CD14-positive monocyte (primary cell): Measurements from ENCODE around the gene SAAL1. TPM values are rescaled to one million over a fixed set of nuclear protein-coding genes. Genes with fewer than 3 reads are reported as not detected.

Experiments
- DNase-seq, 3 donors: peaks; one replicate each; pipeline ENCODE4 v3.0.0-alpha.2; 2011 to 2022
- H2AFZ ChIP-seq: 2 replicates; pipeline ENCODE4 v1.6.0; 2012; ENCODE audit warnings: mild to moderate bottlenecking, low read depth, low read length, inconsistent platforms; ENCODE audit not compliant: insufficient read depth, poor library complexity, severe bottlenecking
- H3K27ac ChIP-seq, 2 donors: 1 replicate in 1 of 2; 2 replicates in 1 of 2; pipeline ENCODE4 v1.5.1; 2012 to 2013; ENCODE audit warnings: low read length in 2 of 2, control low read depth in 1 of 2, inconsistent platforms in 1 of 2, low read depth in 1 of 2, mild to moderate bottlenecking in 1 of 2
- H3K27me3 ChIP-seq, 2 donors: one replicate each; pipeline versions ENCODE4 v1.6.0 to v1.6.1; 2011 to 2013; ENCODE audit warnings: low read length in 2 of 2; ENCODE audit not compliant: control insufficient read depth in 2 of 2, insufficient read depth in 2 of 2
- H3K36me3 ChIP-seq, 2 donors: replicated peaks in 1 of 2; 1 replicate in 1 of 2; 2 replicates in 1 of 2; pipeline versions ENCODE4 v1.5.1 to v1.6.1; 2012 to 2013; ENCODE audit warnings: low read length in 2 of 2, control low read depth in 1 of 2, inconsistent platforms in 1 of 2, mild to moderate bottlenecking in 1 of 2; ENCODE audit not compliant: insufficient read depth in 2 of 2, control insufficient read depth in 1 of 2
- H3K4me1 ChIP-seq, 2 donors: 1 replicate in 1 of 2; 2 replicates in 1 of 2; pipeline versions ENCODE4 v1.5.1 to v1.6.1; 2012 to 2013; ENCODE audit warnings: low read length in 2 of 2, control low read depth in 1 of 2, inconsistent platforms in 1 of 2, mild to moderate bottlenecking in 1 of 2, moderate library complexity in 1 of 2; ENCODE audit not compliant: insufficient read depth in 2 of 2, control insufficient read depth in 1 of 2
- H3K4me2 ChIP-seq: replicated peaks from 2 replicates; pipeline ENCODE3; 2012; ENCODE audit warnings: low read length, moderate library complexity, mild to moderate bottlenecking; ENCODE audit not compliant: poor library complexity, severe bottlenecking; ENCODE audit errors: extremely low read depth
- H3K4me3 ChIP-seq, 3 experiments: fragments of 200-600 bp in 1 of 3; sonication (generic) in 1 of 3; replicated peaks in 1 of 3; 1 replicate in 2 of 3; 2 replicates in 1 of 3; pipeline ENCODE4 v1.5.1; 2011 to 2013; ENCODE audit warnings: low read length in 3 of 3, mild to moderate bottlenecking in 3 of 3, control low read depth in 2 of 3, low read depth in 2 of 3, inconsistent platforms in 1 of 3, moderate library complexity in 1 of 3
- H3K79me2 ChIP-seq: 2 replicates; pipeline ENCODE4 v1.6.0; 2012; ENCODE audit warnings: mild to moderate bottlenecking, control low read depth, inconsistent platforms, low read length, moderate library complexity; ENCODE audit not compliant: insufficient read depth
- H3K9ac ChIP-seq: 2 replicates; pipeline ENCODE4 v1.6.0; 2017; ENCODE audit warnings: low read length, mild to moderate bottlenecking; ENCODE audit not compliant: insufficient read depth, poor library complexity, severe bottlenecking
- H3K9me3 ChIP-seq, 2 donors: replicated peaks in 1 of 2; 1 replicate in 1 of 2; 2 replicates in 1 of 2; pipeline versions ENCODE4 v1.5.1 to v1.6.1; 2012 to 2013; ENCODE audit warnings: low read length in 2 of 2, control low read depth in 1 of 2; ENCODE audit not compliant: control insufficient read depth in 1 of 2, insufficient read depth in 1 of 2
- H4K20me1 ChIP-seq: 2 replicates; pipeline ENCODE4 v1.6.0; 2012; ENCODE audit warnings: mild to moderate bottlenecking, low read length, control low read depth, moderate library complexity; ENCODE audit not compliant: insufficient read depth
- H3K27ac Mint-ChIP-seq, 7 donors: one replicate each; pipeline ENCODE4 v1.8.0; 2020; ENCODE audit warnings: mild to moderate bottlenecking in 7 of 7, mixed read lengths in 7 of 7, moderate library complexity in 6 of 7, inconsistent platforms in 2 of 7
- H3K27me3 Mint-ChIP-seq, 3 donors: one replicate each; pipeline ENCODE4 v1.8.0; 2021 to 2022; ENCODE audit warnings: low read depth in 3 of 3, mild to moderate bottlenecking in 3 of 3, mixed read lengths in 3 of 3, moderate library complexity in 3 of 3, inconsistent platforms in 1 of 3
- H3K36me3 Mint-ChIP-seq, 2 donors: one replicate each; pipeline ENCODE4 v1.8.0; 2020; ENCODE audit warnings: mixed read lengths in 2 of 2, inconsistent platforms in 1 of 2, mild to moderate bottlenecking in 1 of 2
- H3K4me1 Mint-ChIP-seq: one replicate; pipeline ENCODE4 v1.8.0; 2020; ENCODE audit warnings: mild to moderate bottlenecking, mixed read lengths
- H3K4me3 Mint-ChIP-seq, 2 donors: one replicate each; pipeline ENCODE4 v1.8.0; 2020; ENCODE audit warnings: mild to moderate bottlenecking in 2 of 2, mixed read lengths in 2 of 2, moderate library complexity in 1 of 2
- H3K9me3 Mint-ChIP-seq, 7 donors: one replicate each; pipeline ENCODE4 v1.8.0; 2020 to 2022; ENCODE audit warnings: mixed read lengths in 7 of 7, mild to moderate bottlenecking in 6 of 7, moderate library complexity in 6 of 7, inconsistent platforms in 2 of 7
- CTCF ChIP-seq: fragments of 200-600 bp; IDR thresholded peaks from one replicate; pipeline ENCODE4 v1.8.0; 2022; ENCODE audit warnings: antibody characterized with exemption, mild to moderate bottlenecking
- WGBS: methylation state at CpG from one replicate; pipeline ENCODE4 v1.1.5; 2013; ENCODE audit warnings: missing lambda C conversion rate; ENCODE audit not compliant: insufficient coverage; 5-methylcytosine and 5-hydroxymethylcytosine counted together
- intact Hi-C, 2 donors: fragments of 100-400 bp; cut with micrococcal nuclease; formaldehyde crosslinking; loops; one replicate each; pipeline versions ENCODE4 v1.15.0 to v1.15.1; 2023
- polyA plus RNA-seq, 3 donors: library from polyadenylated mRNA; depleted of rRNA in 1 of 3; unstranded in 2 of 3; stranded (reverse) in 1 of 3; fragments of 300-500 nt in 2 of 3; fragments of >200 nt in 1 of 3; fragmentation: Illumina TruSeq in 2 of 3; gene quantifications; 1 replicate in 2 of 3; 2 replicates in 1 of 3; pipeline ENCODE4 v1.2.3, GENCODE V29; 2012 to 2021

Gene SAAL1
- polyA plus RNA-seq, 3 donors = 6.4 to 10.2 (median 7.6) TPM

GRCh38 chr11:18066626-18067025, 39.3 kb downstream of the SAAL1 start:
- no peaks in the 10 kb centered on the region for H3K36me3 ChIP-seq
- Mint-ChIP-seq H3K9me3 (no peaks in the 10 kb centered on the region), H3K27me3 (no peaks in the 10 kb centered on the region), H3K4me1 (no peaks in the 10 kb centered on the region), H3K27ac (no peak overlapping the region), H3K4me3 (no peak overlapping the region), H3K36me3 (no peaks in the 10 kb centered on the region)
- no peaks in the 10 kb centered on the region for H3K79me2 ChIP-seq
- no peak overlapping the region for H3K4me2 ChIP-seq
- intact Hi-C loops = no loop called here
- H3K4me3 ChIP-seq = no peak overlapping the region
- H3K9me3 ChIP-seq = no peaks in the 10 kb centered on the region
- H4K20me1 ChIP-seq = no peaks in the 10 kb centered on the region
- DNase-seq = no peak
- no peak overlapping the region for H3K9ac ChIP-seq
- H3K27ac ChIP-seq = no peak overlapping the region
- TF ChIP-seq CTCF = no peak
- H3K4me1 ChIP-seq = no peaks in the 10 kb centered on the region
- no CpG with 5 or more reads among the region's 2 CpGs for WGBS
- no peak overlapping the region for H2AFZ ChIP-seq
- no peaks in the 10 kb centered on the region for H3K27me3 ChIP-seq

GRCh38 chr11:18065572-18065971, 40.3 kb downstream of the SAAL1 start:
- no peaks in the 10 kb centered on the region for H3K9me3 ChIP-seq
- Mint-ChIP-seq H3K9me3 (no peaks in the 10 kb centered on the region), H3K27ac (no peak overlapping the region)

More at GRCh38 chr11:18065572-18065971, 40.3 kb downstream of the SAAL1 start:
- Histone ChIP-seq H2AFZ (no peak overlapping the region), H3K4me1 (no peaks in the 10 kb centered on the region), H4K20me1 (no peaks in the 10 kb centered on the region), H3K4me3 (no peak overlapping the region), H3K27me3 (no peaks in the 10 kb centered on the region), H3K79me2 (no peaks in the 10 kb centered on the region), H3K4me2 (no peak overlapping the region), H3K9ac (no peak overlapping the region), H3K27ac (no peak overlapping the region), H3K36me3 (no peaks in the 10 kb centered on the region)
- H3K4me3 Mint-ChIP-seq = no peak overlapping the region
- intact Hi-C loops = no loop called here
- H3K4me1 Mint-ChIP-seq = no peaks in the 10 kb centered on the region
- H3K36me3 Mint-ChIP-seq = no peaks in the 10 kb centered on the region
- TF ChIP-seq CTCF = no peak
- H3K27me3 Mint-ChIP-seq = peaks cover 0 to 2% (median 0%) of the 10 kb centered on the region in 3 donors
- no peak for DNase-seq
- WGBS = 98% methylated on average over 5 of the region's 8 CpGs
